PC-9 (cell line): ENCODE results near the gene HBB.

ENCODE experiments used
- EZH2 ChIP-seq: fragments of 200-600 bp; sonication (generic); IDR thresholded peaks from 2 replicates; pipeline ENCODE4 v1.8.0; 2017; ENCODE audit warnings: antibody characterized with exemption, low read depth
- TF ChIP-seq, protein P1 (sequence below): fragments of 200-600 bp; sonication (generic); conservative IDR thresholded peaks from 2 replicates; pipeline ENCODE4 v1.6.1; 2017; ENCODE audit warnings: mixed run types, antibody characterized with exemption, mild to moderate bottlenecking, moderate library complexity

DNA sequence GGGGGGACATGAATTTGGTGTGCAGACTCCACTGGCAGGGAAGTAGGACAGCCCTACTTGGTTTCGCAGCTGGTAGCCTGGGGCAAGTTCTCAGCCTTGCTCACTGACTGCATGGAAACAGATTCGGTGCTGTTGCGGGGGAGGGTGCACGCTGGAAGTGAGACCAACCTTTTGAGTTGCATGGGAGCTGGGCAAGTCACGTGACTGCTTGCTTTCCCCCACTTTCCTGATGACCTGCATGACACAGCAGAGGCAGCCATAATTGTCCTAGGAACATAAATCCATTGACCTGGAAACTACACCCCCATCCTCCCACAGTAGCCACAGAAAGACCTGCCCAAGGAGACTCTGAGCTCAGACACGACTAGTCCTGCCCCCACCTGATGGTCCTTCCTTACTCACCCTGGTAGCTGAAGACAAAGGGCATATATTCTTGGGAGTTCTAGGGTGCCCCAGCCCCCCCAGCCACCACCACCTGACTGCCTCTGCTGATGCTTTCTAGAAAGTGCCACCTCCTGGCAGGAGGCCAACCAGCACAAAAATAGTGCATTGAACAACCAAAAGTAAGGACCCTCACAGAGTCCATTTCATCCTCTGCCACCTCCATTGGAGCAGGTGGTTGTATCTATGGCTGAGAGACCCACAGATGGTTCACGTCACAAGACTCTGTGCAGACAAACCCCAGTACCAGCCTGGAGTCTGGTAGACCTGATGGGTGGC is 31.8 kb upstream of the HBB start:
- TF ChIP-seq, protein P1, sequence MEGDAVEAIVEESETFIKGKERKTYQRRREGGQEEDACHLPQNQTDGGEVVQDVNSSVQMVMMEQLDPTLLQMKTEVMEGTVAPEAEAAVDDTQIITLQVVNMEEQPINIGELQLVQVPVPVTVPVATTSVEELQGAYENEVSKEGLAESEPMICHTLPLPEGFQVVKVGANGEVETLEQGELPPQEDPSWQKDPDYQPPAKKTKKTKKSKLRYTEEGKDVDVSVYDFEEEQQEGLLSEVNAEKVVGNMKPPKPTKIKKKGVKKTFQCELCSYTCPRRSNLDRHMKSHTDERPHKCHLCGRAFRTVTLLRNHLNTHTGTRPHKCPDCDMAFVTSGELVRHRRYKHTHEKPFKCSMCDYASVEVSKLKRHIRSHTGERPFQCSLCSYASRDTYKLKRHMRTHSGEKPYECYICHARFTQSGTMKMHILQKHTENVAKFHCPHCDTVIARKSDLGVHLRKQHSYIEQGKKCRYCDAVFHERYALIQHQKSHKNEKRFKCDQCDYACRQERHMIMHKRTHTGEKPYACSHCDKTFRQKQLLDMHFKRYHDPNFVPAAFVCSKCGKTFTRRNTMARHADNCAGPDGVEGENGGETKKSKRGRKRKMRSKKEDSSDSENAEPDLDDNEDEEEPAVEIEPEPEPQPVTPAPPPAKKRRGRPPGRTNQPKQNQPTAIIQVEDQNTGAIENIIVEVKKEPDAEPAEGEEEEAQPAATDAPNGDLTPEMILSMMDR, result no peak
- TF ChIP-seq EZH2, result no peak
